Vagina (tissue), 2 donors: ENCODE measurements around the gene ANKFN1.

ENCODE experiments used
- POLR2AphosphoS5 ChIP-seq, 2 donors: sonication (generic); formaldehyde crosslinking; IDR thresholded peaks; one replicate each; pipeline ENCODE4 v1.9.0; 2017; ENCODE audit warnings: antibody characterized with exemption in 2 of 2, mild to moderate bottlenecking in 2 of 2, low read depth in 1 of 2; ENCODE audit not compliant: insufficient read depth in 1 of 2
- TF ChIP-seq, protein P1 (sequence below), 3 experiments: fragments of 450-650 bp in 2 of 3; fragments of 200-600 bp in 1 of 3; sonication (generic) in 1 of 3; IDR thresholded peaks; one replicate each; pipeline ENCODE4 v1.5.1; 2017 to 2019; ENCODE audit warnings: antibody characterized with exemption in 3 of 3, mild to moderate bottlenecking in 2 of 3, moderate library complexity in 2 of 3

DNA sequence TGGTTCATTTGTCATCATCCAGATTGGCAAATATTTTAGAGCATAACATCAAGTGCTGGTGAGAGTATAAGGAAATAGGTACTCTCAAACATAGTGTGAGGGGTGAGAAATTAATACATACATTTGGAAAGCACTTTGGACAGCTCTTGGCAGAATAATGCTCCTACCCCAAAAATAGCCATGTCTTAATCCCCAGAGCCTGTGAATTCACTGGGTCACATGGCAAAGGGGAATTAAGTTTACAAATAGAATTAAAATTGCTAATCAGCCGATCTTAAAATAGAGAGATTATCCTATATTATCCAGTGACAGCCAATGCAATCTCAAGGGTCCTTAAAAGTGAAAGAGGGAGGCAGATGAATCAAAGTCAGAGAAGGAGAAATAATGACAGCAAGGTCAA lies 38.8 kb upstream of the ANKFN1 start:
- TF ChIP-seq, protein P1, sequence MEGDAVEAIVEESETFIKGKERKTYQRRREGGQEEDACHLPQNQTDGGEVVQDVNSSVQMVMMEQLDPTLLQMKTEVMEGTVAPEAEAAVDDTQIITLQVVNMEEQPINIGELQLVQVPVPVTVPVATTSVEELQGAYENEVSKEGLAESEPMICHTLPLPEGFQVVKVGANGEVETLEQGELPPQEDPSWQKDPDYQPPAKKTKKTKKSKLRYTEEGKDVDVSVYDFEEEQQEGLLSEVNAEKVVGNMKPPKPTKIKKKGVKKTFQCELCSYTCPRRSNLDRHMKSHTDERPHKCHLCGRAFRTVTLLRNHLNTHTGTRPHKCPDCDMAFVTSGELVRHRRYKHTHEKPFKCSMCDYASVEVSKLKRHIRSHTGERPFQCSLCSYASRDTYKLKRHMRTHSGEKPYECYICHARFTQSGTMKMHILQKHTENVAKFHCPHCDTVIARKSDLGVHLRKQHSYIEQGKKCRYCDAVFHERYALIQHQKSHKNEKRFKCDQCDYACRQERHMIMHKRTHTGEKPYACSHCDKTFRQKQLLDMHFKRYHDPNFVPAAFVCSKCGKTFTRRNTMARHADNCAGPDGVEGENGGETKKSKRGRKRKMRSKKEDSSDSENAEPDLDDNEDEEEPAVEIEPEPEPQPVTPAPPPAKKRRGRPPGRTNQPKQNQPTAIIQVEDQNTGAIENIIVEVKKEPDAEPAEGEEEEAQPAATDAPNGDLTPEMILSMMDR (IDR thresholded peaks at IDR 0.05): no peak
- no peak for TF ChIP-seq POLR2AphosphoS5 (IDR thresholded peaks at IDR 0.05; ENCODE audit: insufficient read depth in 1 of 2, low read depth in 1 of 2)
